GM12872 (cell line): Measurements from ENCODE around the gene PRX.

ENCODE experiments used
- CTCF ChIP-seq: IDR thresholded peaks from 3 replicates; pipeline ENCODE4 v1.5.1; 2011; ENCODE audit warnings: low read depth, mild to moderate bottlenecking, low read length, moderate library complexity; ENCODE audit not compliant: insufficient read depth

The PRX gene

GRCh38 chr19:40425450-40426287 lies 12.5 kb upstream of the PRX start, which contains the start of gene SERTAD1:
TSS of gene SERTAD1 (minus strand) at chr19:40425992. CDS start at chr19:40423546, 2,446 bp downstream.
- peak; percentile 77; the same call in 2 of the 3 replicates for TF ChIP-seq CTCF

- no peak for TF ChIP-seq CTCF
These were observed 11.7 kb upstream of the PRX start for GRCh38 chr19:40424637-40425449.

GRCh38 chr19:40423938-40424337 lies 10.8 kb upstream of the PRX start:
- no peak for TF ChIP-seq CTCF

- no peak for TF ChIP-seq CTCF
These were observed 9.8 kb upstream of the PRX start for GRCh38 chr19:40422748-40423566.

- TF ChIP-seq CTCF = no peak
These were observed 9.0 kb upstream of the PRX start for GRCh38 chr19:40421993-40422747.

DNA sequence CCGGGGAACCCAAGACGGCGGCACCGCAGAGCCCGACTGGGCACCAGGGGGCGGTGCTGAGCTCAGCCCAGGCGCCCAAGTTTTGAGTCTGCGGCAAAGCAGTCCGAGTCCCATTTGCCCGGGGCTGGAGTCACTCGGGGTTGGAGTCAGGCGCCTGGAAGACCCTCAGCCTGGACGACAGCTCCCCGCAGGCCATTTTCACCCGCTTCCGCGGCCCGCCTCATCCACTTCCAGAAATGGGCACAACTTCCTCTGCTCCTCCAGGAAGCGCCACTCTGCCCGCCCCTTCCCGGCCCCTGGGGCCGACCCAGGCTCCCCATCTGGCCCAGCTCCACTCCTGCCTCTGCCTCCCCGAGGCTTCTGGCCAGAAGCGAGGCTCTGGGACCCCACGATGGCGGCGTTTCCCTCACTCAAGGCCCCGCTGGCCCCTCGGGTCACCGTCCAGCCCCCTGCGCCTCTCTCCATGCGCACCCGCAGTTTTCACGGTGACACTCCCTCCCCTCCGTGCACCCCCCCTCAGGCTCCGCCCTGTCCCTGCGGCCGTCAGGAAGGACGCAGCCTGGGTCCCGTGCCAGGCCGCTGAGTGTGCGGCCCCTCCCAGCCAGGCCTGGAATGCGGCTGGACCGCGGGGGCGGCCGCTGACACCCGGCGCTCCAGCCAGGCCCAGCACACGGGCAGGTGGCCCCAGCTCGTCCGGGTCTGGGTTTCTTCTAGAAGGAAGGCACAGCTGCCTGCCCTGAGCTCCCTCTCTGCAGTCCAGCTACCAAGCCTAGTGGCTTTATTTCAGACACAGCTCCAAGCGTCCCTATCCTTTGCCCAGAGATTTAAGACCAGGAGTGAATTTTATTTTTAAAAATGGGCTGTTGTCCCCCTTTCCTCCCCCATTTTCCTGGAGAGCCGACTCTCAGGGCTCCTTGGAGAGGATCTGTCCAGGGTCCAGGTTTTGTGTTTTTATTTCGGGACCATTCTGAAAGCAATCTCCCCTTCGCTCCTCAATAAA lies 7.9 kb upstream of the PRX start:
- peak; percentile 95 for TF ChIP-seq CTCF
